Gastroesophageal sphincter (tissue), 4 donors: ENCODE results near the gene MICALL1. TPM values are rescaled to one million over a fixed set of nuclear protein-coding genes. Genes with fewer than 3 reads are reported as not detected.
A peak's percentile ranks its signal among the peaks of the same experiment; 100 is the strongest.
"Not testable (repeated sequence)": the region's sequence is repeated elsewhere in the genome, so short reads cannot be mapped to it uniquely, and the experiment has no call there.

ENCODE experiments used
- ATAC-seq: fragments of 150-250 bp; one replicate; pipeline ENCODE4 v1.9.1; 2016; ENCODE audit warnings: mild to moderate bottlenecking, moderate library complexity
- H3K27ac ChIP-seq, 4 donors: fragments of 200-600 bp; sonication (generic) in 3 of 4; 1 replicate in 3 of 4; 2 replicates in 1 of 4; pipeline ENCODE4 v1.5.1; 2016 to 2019
- H3K27me3 ChIP-seq: fragments of 200-600 bp; sonication (generic); one replicate; pipeline ENCODE4 v1.5.1; 2019
- H3K36me3 ChIP-seq, 2 donors: fragments of 200-600 bp; sonication (generic); one replicate each; pipeline ENCODE4 v1.5.1; 2019; ENCODE audit warnings: control low read depth in 1 of 2
- H3K4me1 ChIP-seq, 3 donors: fragments of 200-600 bp; sonication (generic); 1 replicate in 2 of 3; 2 replicates in 1 of 3; pipeline ENCODE4 v1.5.1; 2016 to 2019; ENCODE audit warnings: control low read depth in 2 of 3
- H3K4me3 ChIP-seq, 2 donors: fragments of 200-600 bp; sonication (generic); one replicate each; pipeline ENCODE4 v1.5.1; 2019; ENCODE audit warnings: mild to moderate bottlenecking in 1 of 2, moderate library complexity in 1 of 2
- H3K9me3 ChIP-seq, 3 donors: fragments of 200-600 bp; sonication (generic); one replicate each; pipeline ENCODE4 v1.5.1; 2017 to 2019; ENCODE audit warnings: control low read depth in 2 of 3
- CTCF ChIP-seq, 4 experiments: fragments of 200-600 bp in 2 of 4; fragments of 450-650 bp in 2 of 4; sonication (generic) in 1 of 4; IDR thresholded peaks; one replicate each; pipeline ENCODE4 v1.5.1; 2017 to 2019; ENCODE audit warnings: antibody characterized with exemption in 4 of 4, mild to moderate bottlenecking in 2 of 4, moderate library complexity in 2 of 4
- EP300 ChIP-seq: sonication (generic); formaldehyde crosslinking; IDR thresholded peaks from one replicate; pipeline ENCODE4 v1.6.1; 2017; ENCODE audit warnings: antibody characterized with exemption, mild to moderate bottlenecking
- POLR2A ChIP-seq, 2 donors: fragments of 450-650 bp; IDR thresholded peaks; one replicate each; pipeline ENCODE4 v1.6.1; 2017; ENCODE audit warnings: antibody characterized with exemption in 2 of 2, mild to moderate bottlenecking in 2 of 2, moderate library complexity in 1 of 2
- POLR2AphosphoS5 ChIP-seq: sonication (generic); formaldehyde crosslinking; IDR thresholded peaks from one replicate; pipeline ENCODE4 v1.6.1; 2017; ENCODE audit warnings: antibody characterized with exemption
- WGBS, 2 donors: methylation state at CpG; one replicate each; pipeline ENCODE4 v1.1.5; 2018; ENCODE audit warnings: low coverage in 1 of 2; 5-methylcytosine and 5-hydroxymethylcytosine counted together
- total RNA-seq, 4 donors: library from RNA; depleted of rRNA; stranded (reverse); fragments of >200 nt; gene quantifications; one replicate each; pipeline ENCODE4 v1.1.0, GENCODE V29; 2016

The MICALL1 gene
- total RNA-seq, 4 donors from 2014 or later = 46.9 to 132 (median 48.1) TPM

- ATAC-seq = no peak
- H3K27ac ChIP-seq = no peak overlapping the region
- no peaks in the 10 kb centered on the region for H3K27me3 ChIP-seq
- no peak overlapping the region for H3K4me3 ChIP-seq
- peaks cover 0 to 76% of the 10 kb centered on the region in 2 donors for H3K36me3 ChIP-seq
- H3K9me3 ChIP-seq = no peaks in the 10 kb centered on the region
- WGBS, 2 donors = 95% methylated on average over 4 of the region's 8 CpGs; no CpG with 5 or more reads in 1 of the 2 donors
- H3K4me1 ChIP-seq = no peaks in the 10 kb centered on the region
- no peak for TF ChIP-seq POLR2AphosphoS5
- no peak for TF ChIP-seq CTCF (IDR thresholded peaks at IDR 0.05)
- no peak for TF ChIP-seq POLR2A (IDR thresholded peaks at IDR 0.05)
- TF ChIP-seq EP300 = no peak
These were observed 36.0 kb downstream of the MICALL1 start for GRCh38 chr22:37942133-37942532.

GRCh38 chr22:37943136-37943824 is 37.2 kb downstream of the MICALL1 start:
- 73 to 85% methylated on average over 12 of the region's 12 CpGs for WGBS, 2 donors

GRCh38 chr22:37943825-37944198 is 37.7 kb downstream of the MICALL1 start:
- WGBS, 2 donors = 70 to 87% methylated on average over 2 to 3 of the region's 7 CpGs
- Histone ChIP-seq H3K27me3 (no peaks in the 10 kb centered on the region), H3K27ac (no peak overlapping the region), H3K36me3 (peaks cover 0 to 60% of the 10 kb centered on the region in 2 donors), H3K4me1 (no peaks in the 10 kb centered on the region), H3K4me3 (no peak overlapping the region), H3K9me3 (no peaks in the 10 kb centered on the region)
- ATAC-seq = no peak
- TF ChIP-seq EP300 (no peak), CTCF (IDR thresholded peaks at IDR 0.05) (no peak), POLR2AphosphoS5 (no peak), POLR2A (IDR thresholded peaks at IDR 0.05) (no peak)

More at GRCh38 chr22:37943136-37943824, 37.2 kb downstream of the MICALL1 start:
- no peaks in the 10 kb centered on the region for H3K4me1 ChIP-seq
- no peak overlapping the region for H3K27ac ChIP-seq
- H3K27me3 ChIP-seq = no peaks in the 10 kb centered on the region
- no peak overlapping the region for H3K4me3 ChIP-seq
- ATAC-seq = no peak
- H3K9me3 ChIP-seq = no peaks in the 10 kb centered on the region
- H3K36me3 ChIP-seq = peaks cover 0 to 64% of the 10 kb centered on the region in 2 donors
- no peak for TF ChIP-seq CTCF (IDR thresholded peaks at IDR 0.05)
- TF ChIP-seq POLR2AphosphoS5 = no peak
- TF ChIP-seq POLR2A (IDR thresholded peaks at IDR 0.05) = no peak
- no peak for TF ChIP-seq EP300

- not testable (repeated sequence) for ATAC-seq, H3K27me3 ChIP-seq, H3K4me3 ChIP-seq, H3K9me3 ChIP-seq, H3K27ac ChIP-seq, H3K4me1 ChIP-seq
- peaks cover 0 to 54% of the 10 kb centered on the region in 2 donors for H3K36me3 ChIP-seq
- 70 to 77% methylated on average over 3 to 4 of the region's 11 CpGs for WGBS, 2 donors
These were observed 38.3 kb downstream of the MICALL1 start for GRCh38 chr22:37944423-37944822.

- not testable (repeated sequence) for H3K4me1 ChIP-seq
- 56 to 92% methylated on average over 2 of the region's 14 CpGs for WGBS, 2 donors
These were observed 41.2 kb downstream of the MICALL1 start for GRCh38 chr22:37947142-37947795.

GRCh38 chr22:37951305-37951704 is 45.2 kb downstream of the MICALL1 start:
- TF ChIP-seq EP300 (no peak), POLR2A (IDR thresholded peaks at IDR 0.05) (no peak), POLR2AphosphoS5 (no peak), CTCF (IDR thresholded peaks at IDR 0.05) (no peak)
- H3K4me1 ChIP-seq = peaks cover 0 to 34% (median 8%) of the 10 kb centered on the region in 3 donors
- H3K4me3 ChIP-seq = no peak overlapping the region
- no peaks in the 10 kb centered on the region for H3K27me3 ChIP-seq
- no peak overlapping the region for H3K27ac ChIP-seq
- peaks cover 0 to 7% of the 10 kb centered on the region in 2 donors for H3K36me3 ChIP-seq
- WGBS, 2 donors = 31 to 41% methylated on average over 7 to 8 of the region's 8 CpGs
- ATAC-seq = no peak
- no peaks in the 10 kb centered on the region for H3K9me3 ChIP-seq

More at GRCh38 chr22:37947142-37947795, 41.2 kb downstream of the MICALL1 start:
- peaks cover 0 to 25% of the 10 kb centered on the region in 2 donors for H3K36me3 ChIP-seq
- H3K27me3 ChIP-seq, H3K27ac ChIP-seq, ATAC-seq, H3K9me3 ChIP-seq, H3K4me3 ChIP-seq: not testable (repeated sequence)

- ATAC-seq = not testable (repeated sequence)
- peak overlapping the region in 1 of 4 donors; percentile 84 for H3K27ac ChIP-seq
These were observed 46.5 kb downstream of the MICALL1 start for GRCh38 chr22:37952629-37953028.

More at GRCh38 chr22:37952629-37953028, 46.5 kb downstream of the MICALL1 start:
- not testable (repeated sequence) for H3K9me3 ChIP-seq, H3K27me3 ChIP-seq
- WGBS, 2 donors = no CpG with 5 or more reads among the region's 20 CpGs
- peak overlapping the region; percentile 63 to 98 for H3K4me3 ChIP-seq
- peaks cover 0 to 34% (median 8%) of the 10 kb centered on the region in 3 donors for H3K4me1 ChIP-seq
- peaks cover 0 to 20% of the 10 kb centered on the region in 2 donors for H3K36me3 ChIP-seq
